NCI-H2196 (cell line): Measurements from ENCODE around the gene FERMT1.
"Not testable (repeated sequence)": the region's sequence is repeated elsewhere in the genome, so short reads cannot be mapped to it uniquely, and the experiment has no call there.

Experiments used
- DNase-seq: peaks from one replicate; lab custom pipeline; 2025; ENCODE audit not compliant: unreplicated experiment; lab: John Stamatoyannopoulos, UW

The FERMT1 gene

DNA sequence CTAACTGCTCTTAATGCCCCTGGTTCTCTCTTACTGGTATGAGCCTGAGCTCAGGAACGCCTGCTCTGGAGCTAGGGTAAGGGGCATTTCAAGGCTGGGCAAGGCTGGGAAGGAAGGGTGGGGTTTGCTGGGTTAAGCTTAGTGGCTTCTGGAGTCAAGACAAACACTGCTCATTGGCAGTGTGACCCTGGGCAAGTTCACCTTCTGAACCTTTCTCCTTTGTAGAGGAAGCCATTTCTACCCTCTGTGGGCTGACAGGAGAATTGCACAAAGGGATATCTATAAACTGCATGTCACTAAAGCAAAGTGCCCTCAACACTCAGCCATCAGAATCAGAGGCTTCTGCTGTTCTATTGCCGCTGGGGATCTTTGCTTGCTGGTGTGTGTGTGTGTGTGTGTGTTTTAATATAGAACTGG is 48.7 kb downstream of the FERMT1 start:
- peak; percentile 45 for DNase-seq

DNA sequence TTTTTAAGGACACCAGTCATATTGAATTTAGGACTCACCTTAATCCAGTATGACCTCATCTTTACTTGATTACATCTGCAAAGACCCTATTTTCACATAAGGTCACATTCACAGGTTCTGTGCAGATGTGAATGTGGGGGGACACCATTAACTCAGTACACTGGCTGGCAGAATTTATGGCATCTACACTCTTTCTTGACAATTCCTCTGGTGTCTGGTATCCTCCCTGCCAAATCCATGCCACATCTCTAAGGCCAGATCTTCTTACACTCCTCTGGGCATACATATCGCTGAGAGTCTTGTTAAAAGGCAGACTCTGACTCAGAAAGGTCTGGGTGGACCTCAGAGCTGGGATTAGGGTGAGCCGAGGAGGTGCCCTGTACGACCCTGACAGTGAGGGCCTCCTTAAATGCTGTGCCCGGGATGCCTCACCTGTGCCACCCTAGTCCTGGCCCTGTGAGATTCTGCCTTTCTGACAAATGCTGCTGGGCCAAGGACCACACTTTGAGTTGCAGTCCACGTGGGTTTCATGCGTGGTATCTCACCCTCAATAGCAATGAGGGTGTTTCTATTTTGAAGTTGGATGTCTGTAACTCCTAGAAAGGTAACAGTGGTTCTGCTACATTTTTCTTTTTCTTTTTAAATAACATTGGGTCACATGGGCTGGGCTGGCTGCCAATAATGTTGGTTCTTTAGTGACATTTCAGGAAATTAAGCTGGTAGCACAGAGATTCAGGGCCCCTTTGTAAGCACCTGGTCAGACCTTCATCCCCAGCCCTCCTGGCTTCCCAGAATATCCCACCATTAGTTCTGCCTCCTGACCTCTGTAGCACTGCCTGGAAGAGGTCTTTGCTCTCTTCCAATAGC is 51.8 kb downstream of the FERMT1 start:
- peak; percentile 16 for DNase-seq

DNA sequence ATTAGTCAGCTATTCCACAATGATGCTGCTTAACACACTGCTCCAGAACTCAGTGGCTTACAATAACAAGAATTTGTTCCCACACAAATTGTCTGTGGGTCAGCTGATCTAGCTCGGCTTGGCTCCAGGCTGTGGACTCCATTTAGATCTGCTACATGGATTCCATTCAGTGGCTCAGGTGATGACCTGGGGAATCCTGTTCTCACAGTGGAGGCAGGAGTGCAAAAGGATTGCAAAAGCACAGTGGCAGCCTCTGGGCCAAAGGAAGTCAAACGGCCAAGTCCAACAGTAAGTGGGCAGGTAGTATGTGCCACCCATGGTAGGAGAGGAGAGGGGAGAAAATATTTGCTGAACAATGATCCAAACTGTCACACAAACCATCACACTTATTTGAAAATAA is 53.2 kb downstream of the FERMT1 start:
- no peak for DNase-seq

DNA sequence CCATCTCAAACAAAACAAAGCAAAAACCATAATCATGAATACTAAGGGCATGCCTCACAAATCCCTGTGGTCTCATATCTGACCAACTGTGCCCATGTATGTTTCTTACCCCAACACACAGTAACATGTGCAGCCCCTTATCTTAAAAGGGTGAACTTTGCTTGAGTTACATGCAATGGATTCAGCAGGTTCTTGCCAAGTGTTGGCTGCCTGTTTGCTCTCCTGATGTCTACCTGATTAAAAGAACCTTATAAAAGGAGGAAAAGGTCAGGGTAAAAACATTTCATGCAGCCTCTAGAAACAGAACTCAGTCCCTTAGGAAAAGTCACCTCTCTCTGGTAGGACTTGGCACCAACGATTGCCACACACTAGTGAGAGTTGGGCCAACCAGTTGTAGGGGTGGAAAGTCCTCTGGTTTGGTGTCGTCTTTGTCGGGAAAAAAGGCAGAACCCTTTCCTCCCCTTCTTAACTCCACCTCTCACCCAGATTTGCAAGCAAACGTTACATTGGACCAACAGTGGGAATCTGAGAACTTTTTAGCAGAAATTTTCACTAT is 55.0 kb downstream of the FERMT1 start:
- no peak for DNase-seq

DNA sequence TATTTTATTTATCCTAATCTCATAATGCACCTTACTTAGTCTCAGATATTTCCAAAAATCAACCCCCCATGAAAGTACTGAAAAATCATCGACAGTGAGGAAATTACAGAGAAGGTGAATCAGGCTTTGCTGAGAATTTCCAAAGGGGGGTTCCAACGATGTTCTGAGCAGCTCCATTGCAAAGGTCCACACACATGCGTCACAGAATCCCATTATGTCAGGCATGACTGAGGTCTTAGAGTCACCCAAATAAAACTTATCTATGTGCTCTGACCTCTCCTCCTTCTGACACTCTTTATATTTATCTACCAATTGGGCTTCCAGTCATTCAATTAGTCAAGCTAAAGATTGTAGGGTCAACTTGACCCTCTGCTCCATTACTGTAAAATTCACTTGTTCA is 56.2 kb downstream of the FERMT1 start:
- no peak for DNase-seq

DNA sequence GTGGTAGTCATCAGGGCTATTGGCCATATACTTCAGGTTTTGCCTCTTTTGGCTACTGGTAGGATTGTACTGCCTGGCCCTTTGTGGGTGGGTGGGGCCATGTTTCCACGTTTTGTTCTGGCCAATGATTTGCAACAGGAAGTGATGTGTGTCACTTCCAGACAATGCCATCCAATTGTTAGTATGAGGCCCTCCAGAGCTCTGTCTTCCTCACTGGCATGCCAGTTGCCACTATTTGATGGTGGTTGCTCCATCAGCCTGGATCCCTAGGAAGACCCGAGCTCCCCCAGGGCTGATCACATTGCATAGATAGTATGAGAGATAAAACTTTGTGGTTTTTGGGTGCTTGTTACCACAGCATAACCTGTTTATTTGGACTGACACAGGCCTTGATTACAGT is 61.3 kb downstream of the FERMT1 start:
- DNase-seq = no peak

DNA sequence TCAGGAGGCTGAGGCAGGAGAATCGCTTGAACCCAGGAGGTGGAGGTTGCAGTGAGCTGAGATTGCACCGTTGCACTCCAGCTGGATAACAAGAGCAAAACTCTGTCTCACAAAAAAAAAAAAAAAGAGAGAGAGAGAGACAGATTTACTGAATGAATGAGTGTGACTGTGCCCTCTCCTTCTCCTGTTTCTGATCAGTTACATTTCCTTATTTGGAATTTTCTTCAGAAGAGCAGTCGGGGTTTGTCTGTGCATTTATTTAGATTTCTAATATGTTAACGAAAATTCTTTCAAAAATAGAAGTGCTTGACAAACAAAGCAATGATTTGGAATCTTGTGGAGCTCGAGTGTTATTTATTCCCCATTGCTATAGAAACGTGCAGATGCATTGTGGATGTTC is 62.6 kb downstream of the FERMT1 start:
- DNase-seq = no peak

DNA sequence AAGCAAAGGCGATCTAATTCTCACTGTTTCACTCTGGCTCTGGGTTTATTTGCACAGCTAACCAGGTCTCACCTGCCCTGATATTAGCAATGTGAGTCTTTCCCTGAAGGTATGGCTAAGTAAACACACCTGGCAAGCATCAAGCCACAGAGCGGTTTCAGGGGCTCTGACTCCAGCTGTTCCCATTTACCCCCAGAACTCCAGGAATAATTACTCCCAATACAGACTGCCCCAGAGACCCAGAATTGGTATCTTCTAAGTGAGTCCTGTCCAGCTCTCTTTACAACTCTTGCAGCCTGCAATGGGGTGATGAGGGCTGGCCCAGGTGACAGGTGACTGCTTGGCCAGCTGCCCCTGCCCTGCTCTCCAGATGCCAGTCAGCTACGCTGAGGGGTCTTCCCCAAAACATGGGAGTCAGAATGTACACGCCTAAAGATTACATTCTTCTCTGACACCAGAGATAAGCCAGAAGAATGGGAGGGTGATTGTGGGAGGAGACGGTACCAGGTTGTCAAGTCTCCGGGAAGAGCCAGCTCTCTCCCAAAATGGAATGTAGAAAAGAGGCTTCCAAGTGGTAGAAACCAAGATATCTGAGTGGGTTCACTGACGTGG is 64.0 kb downstream of the FERMT1 start:
- peak; percentile 63 for DNase-seq

DNA sequence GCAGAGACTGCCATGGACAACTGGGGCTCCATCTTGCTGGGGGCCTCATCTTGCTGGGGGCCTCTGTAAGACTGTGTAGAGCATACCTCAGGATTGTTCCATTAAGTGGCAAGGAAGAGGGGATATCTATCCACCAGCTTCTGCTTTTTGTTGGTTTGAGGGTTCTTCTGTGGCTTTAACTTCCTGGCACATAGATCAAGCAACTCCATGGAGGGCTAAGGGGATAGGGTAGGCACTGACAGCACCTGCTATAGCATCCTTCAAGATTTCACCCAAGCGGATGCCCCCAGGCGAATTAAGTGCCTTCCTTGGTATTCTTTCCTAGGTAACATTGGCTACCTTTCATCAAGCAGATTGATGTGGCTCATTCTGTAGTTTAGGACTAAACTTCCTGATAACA is 65.1 kb downstream of the FERMT1 start:
- DNase-seq = no peak

DNA sequence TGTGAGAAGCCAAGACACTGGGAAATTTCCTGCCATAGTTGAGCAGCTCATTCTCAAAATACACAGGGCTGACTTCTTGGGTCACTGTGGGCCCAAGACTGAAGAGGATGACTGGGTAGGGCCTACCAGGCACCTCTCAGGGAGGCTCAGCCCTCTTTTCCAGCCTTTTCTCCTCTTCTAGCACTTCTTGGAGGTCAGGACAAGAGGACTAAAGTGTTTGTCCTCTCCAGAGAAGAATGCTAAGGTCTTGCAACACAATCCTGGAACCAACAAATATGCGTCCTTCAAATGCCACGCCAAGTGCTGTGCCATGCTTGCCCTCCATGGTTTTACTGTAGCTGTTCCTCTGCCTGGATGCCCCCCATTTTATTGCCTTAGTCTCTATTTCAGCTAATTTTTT is 65.7 kb downstream of the FERMT1 start:
- DNase-seq = no peak

DNA sequence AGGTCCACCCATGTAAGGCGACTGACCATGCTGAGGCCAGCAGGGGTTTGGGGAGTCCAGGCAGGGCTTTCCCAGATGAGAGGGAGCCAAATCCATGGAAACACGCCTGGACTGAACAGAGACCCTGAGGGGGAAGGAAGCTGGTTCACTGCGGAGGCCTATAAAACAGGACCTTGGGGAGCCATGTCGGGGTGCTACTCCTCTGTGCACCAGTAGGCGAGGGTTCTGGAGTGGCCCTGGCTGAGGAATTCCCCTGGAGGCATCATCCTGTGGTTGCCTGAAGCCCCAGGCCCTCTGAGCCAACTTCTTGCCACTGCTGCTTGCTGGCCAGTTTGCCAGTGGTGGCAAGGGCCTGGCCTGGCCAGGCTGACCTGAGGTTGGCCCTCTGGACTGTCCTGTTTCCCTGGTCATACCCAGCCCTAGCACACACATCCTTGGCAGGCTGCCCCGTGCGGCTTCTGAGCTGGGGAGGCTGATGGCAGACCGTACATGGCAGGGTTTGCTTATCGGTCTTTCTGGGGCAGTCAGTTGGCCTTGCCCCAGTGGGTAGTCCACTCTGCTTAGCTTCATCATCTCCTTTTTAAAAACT is 66.8 kb downstream of the FERMT1 start:
- no peak for DNase-seq

DNA sequence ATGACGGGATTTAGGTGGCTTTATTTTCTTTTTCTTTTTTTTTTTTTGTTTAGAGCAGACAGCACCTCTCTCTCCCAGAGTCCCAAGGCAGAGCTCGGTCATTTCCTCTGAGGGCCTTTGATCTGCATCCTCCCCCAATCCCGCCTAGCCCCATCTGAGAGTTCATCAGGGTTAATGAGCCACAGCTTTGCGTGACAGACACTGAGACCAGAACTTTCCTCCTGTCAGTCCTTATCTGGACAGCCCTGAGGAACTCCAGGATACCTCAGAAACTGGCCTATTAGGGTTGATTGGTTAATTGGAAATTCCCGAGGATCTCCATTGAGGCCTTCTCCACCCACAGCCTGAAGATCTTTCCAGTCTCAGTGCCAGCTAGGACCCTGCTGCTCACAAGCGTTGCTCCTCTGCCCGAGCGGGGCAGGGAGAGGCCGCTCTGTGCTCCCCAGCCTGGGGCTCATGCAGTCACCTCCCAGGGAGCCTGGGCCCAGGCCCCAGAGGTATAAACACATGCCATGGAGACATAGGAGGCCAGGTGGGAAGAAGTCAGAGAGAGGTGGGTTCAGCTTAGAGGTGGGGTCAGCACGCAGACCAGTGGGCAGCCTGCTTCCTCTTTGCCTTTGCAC is 67.6 kb downstream of the FERMT1 start:
- DNase-seq = no peak

DNA sequence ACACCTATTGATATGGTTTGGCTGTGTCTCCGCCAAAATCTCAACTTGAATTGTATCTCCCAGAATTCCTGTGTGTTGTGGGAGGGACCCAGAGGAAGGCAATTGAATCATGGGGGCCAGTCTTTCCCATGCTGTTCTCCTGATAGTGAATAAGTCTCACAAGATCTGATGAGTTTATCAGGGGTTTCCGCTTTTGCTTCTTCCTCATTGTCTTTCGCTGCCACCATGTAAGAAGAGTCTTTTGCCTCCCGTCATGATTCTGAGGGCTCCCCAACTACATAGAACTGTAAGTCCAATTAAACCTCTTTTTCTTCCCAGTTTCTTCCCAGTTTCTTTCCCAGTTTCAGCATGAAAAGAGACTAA is 68.2 kb downstream of the FERMT1 start:
- DNase-seq = not testable (repeated sequence)

DNA sequence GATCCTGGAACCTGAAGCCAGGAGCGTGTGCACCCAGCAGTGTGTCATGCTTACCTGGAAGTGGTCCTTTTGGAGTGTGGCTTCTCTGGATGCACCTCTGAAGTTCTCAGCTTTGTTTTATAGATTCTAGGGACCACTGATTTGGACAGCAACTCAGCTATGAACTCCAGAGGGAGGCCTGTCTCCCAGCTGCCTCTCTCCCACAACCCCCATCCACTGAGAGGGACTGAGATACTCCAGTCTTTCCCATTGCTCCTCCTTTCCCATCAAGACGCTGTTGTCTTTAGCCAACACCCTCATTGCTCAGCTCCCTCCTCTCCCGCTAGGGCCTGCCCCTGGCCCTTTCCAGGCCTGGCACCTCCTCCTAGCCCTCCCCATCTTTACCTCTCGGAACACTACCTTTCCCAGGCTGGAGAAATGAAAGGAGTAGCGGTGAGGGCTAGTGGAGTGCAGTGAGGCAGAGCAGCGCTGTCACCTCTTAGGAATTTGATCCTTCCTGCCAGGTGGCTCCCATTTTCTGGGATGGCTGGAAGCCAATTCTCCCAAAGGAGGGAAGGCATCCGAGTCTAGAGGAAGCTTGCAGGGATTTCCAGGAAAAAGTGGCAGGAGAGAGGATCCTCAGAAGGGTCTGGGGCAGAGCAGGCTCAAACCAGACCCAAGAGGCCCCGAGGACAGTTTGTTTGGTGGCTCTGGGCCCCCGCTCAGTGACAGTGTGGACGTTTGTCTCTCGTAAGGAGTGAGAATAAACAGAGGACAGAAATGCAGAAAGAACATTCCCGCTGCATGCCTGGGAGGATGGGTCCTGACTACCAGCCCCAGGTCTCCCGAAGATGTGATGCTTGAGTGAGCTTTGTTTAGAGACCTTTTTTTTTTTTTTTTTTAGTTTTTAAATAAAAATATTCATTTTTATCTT is 68.8 kb downstream of the FERMT1 start, which contains the start of gene LRRN4:
Gene LRRN4 (minus strand): TSS at position 285 of the 913 bp plus-strand sequence. CDS start 1,261 bp downstream, outside the sequence.
- peak; percentile 56 for DNase-seq

DNA sequence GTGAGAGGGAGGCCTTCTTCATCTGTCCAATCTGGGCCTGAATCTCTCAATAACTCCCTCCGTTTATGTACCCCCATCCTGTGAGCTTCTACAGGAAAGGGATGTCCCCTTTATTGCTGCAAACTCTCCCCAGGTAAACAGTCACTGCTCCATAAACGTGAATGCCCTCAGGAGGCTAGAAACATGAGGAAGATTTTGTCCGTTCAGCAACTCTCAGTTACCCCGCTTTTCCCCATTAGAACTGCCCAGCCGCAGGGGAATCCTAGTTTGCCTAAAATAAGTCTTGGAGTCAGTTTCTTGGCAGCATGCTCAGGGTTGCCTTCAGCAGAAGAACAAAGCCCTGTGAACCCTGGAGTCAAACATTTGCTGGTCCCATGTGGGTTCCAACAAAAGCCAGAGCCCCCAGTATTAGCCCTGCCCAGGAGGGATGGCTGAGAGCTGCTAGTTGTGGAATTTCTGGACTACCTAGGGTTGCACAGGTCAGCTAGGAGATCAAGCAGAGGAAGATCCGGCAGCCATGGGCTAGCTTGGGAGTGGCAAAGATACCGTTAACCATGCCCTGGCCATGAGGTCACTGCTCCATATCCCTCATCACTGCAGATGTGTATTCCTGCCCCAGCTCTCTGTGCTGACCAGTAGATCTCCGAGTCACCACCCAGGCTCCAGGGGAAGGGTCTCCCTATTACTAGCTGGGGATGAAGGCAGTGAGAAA is 69.6 kb downstream of the FERMT1 start:
- no peak for DNase-seq

DNA sequence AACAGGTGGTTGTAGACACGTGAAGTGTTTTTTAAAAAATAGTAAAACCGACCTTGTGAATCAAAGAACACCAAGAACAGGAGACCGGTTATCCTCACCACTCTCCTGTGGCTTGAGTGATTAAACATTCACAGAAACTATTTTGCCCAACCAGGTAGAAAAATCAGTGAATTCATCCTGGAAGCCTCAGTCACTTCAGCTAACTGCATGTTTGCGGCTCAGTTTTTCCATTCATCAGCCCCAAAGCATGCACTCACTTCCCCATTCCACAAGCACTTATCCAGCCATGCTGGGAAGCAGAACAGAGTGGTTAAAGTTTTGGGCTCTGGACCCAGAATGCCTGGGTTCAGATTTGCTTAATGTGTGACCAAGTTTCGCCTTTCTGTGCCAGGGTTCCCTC is 71.3 kb downstream of the FERMT1 start:
- DNase-seq = no peak

DNA sequence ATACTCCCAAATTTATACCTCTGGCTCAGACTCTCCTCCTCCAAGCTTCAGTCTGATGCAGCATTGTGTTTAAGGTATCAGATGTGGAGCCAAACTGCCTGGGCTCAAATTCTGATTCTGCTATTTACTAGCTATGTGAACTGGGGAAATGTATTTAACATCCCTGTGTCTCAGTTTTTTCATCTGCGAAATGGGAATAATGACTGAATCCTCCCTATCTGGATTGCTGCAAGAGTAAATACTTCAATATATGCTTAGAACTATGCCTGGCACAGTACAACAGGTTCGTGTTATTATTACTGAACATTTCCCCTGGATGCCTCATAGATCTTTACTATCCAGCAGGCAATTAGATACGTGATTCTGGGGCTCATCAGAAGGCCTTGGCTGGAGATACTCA is 74.4 kb downstream of the FERMT1 start:
- DNase-seq = no peak

DNA sequence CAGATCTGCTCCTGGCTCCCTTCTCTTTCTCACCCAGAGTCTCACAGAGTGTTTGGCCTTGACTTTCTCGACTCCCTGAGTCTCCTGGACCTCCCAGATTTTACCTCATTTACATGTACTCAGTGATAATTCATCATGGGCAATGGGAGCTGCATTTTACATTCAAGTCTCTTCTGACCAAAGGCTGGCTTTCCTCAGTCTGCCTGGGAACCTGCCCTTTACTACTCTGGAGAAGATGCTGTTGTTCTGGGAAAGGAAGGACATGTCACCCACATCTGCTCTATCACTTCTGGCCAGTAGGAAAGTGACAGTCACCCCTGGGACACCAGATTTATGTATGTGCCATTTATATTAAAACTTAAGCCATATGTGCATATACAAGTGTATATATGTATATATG is 76.4 kb downstream of the FERMT1 start:
- no peak for DNase-seq

DNA sequence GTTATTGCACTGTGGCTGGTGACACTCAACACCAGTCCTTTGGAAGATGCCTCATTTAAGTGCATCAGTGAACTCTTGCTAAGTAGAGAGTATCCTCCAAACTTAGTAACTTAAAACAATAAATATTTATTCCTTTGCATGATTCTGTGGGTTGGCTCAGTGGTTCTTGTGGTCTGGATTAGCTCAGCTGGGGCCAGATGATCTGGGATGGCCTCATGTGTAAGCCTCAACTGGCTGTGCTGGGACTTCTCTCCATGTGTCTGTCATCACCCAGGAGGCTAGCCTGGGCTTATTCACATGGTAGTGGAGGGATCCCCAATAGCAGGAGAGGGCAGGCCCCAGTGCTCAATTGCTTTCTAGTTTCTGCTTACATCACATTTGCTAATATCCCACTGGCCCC is 77.3 kb downstream of the FERMT1 start:
- DNase-seq = no peak

DNA sequence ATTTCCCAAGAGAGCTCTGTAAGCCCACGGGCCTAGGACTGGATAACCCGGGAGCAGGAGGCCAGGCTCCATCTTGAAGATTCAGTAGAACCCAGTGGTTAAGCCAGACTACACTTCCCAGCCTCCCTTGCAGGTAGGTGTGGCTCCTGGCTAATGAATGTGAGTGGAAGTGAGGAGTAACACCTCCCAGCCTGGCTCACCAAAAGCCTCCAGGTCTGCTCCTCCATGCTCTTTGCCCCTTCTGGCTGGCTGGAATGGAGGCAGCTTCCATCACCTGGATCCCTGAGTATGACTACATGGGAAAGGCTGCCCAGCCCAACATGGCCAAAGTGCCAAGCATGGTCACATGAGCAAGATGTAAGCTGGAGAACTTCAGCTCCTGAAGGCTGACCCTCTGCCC is 78.7 kb downstream of the FERMT1 start:
- no peak for DNase-seq
